COLO668 (cell line): ENCODE measurements around the gene PXK.
"Not testable (repeated sequence)": the region's sequence is repeated elsewhere in the genome, so short reads cannot be mapped to it uniquely, and the experiment has no call there.

Experiments used
- DNase-seq: peaks from one replicate; lab custom pipeline; 2025; ENCODE audit not compliant: unreplicated experiment; lab: John Stamatoyannopoulos, UW

PXK gene

GRCh38 chr3:58414538-58415197 is 82.0 kb downstream of the PXK start:
- peak; percentile 26 for DNase-seq

GRCh38 chr3:58416191-58416590 is 83.5 kb downstream of the PXK start:
- no peak for DNase-seq

- DNase-seq = no peak
These were observed 84.4 kb downstream of the PXK start for GRCh38 chr3:58417075-58417474.

- DNase-seq = no peak
These were observed 85.5 kb downstream of the PXK start for GRCh38 chr3:58418227-58418626.

GRCh38 chr3:58419780-58420507 is 87.3 kb downstream of the PXK start:
- DNase-seq = no peak

GRCh38 chr3:58421004-58421403 is 88.3 kb downstream of the PXK start:
- DNase-seq = no peak

GRCh38 chr3:58422756-58423325 is 90.1 kb downstream of the PXK start:
- no peak for DNase-seq

GRCh38 chr3:58424613-58425012 is 91.9 kb downstream of the PXK start:
- DNase-seq = no peak

- no peak for DNase-seq
These were observed 93.1 kb downstream of the PXK start for GRCh38 chr3:58425782-58426181.

GRCh38 chr3:58427661-58428361 is 95.1 kb downstream of the PXK start:
- DNase-seq = no peak

- no peak for DNase-seq
These were observed 97.0 kb downstream of the PXK start for GRCh38 chr3:58429657-58430056.

GRCh38 chr3:58432905-58433304 is 100.2 kb downstream of the PXK start:
- DNase-seq = no peak

- DNase-seq = peak; percentile 87
These were observed 100.9 kb downstream of the PXK start, which contains the start of gene PDHB for GRCh38 chr3:58433400-58434167. Gene PDHB (minus strand): TSS chr3:58433832. CDS start chr3:58433809, 23 bp downstream.

GRCh38 chr3:58434168-58434504 is 101.4 kb downstream of the PXK start:
- DNase-seq = no peak

GRCh38 chr3:58434511-58434910 is 101.8 kb downstream of the PXK start:
- no peak for DNase-seq

GRCh38 chr3:58434990-58435389 is 102.3 kb downstream of the PXK start:
- no peak for DNase-seq

- DNase-seq = not testable (repeated sequence)
These were observed 104.6 kb downstream of the PXK start for GRCh38 chr3:58437276-58437675.

- not testable (repeated sequence) for DNase-seq
These were observed 108.3 kb downstream of the PXK start for GRCh38 chr3:58440996-58441355.

GRCh38 chr3:58441514-58442450 is 109.1 kb downstream of the PXK start:
- no peak for DNase-seq

- DNase-seq = peak; percentile 13
These were observed 119.5 kb downstream of the PXK start for GRCh38 chr3:58452176-58452575.
